A549 (cell line): ENCODE results near the gene PCSK5. TPM values are rescaled to one million over a fixed set of nuclear protein-coding genes. Genes with fewer than 3 reads are reported as not detected.

ENCODE experiments used
- ATAC-seq, 2 experiments: fragments of 200-7000 bp in 1 of 2; fragments of >200 bp in 1 of 2; cut with Nextera tagmentation in 1 of 2; cut with Tn5 transposase in 1 of 2; 3 replicates each; pipeline versions ENCODE4 v1.8.0 to v1.9.1; 2018 to 2020; ENCODE audit warnings: mild to moderate bottlenecking in 1 of 2, moderate library complexity in 1 of 2
- CTCF ChIA-PET: fragments of 300-600 bp; sonication (Branson Sonifier 250); formaldehyde crosslinking; extraction: SDS; loops from one replicate; lab custom pipeline; 2021; ENCODE audit warnings: antibody characterized with exemption, inconsistent platforms; lab: Yijun Ruan, JAX
- POLR2A ChIA-PET: fragments of 350-600 bp; formaldehyde crosslinking; extraction: SDS; loops from one replicate; lab custom pipeline; 2021; ENCODE audit warnings: antibody characterized with exemption, inconsistent platforms; lab: Yijun Ruan, JAX
- DNase-seq, 2 experiments: peaks; one replicate each; pipeline versions ENCODE4 v3.0.0 to v3.0.0-alpha.2; 2011 to 2016; ENCODE audit warnings: low read depth in 1 of 2, low spot score in 1 of 2
- FAIRE-seq: peaks from 2 replicates; lab custom pipeline; 2011; peaks lifted over from hg19 to GRCh38; lab: Jason Lieb, UNC
- H3K27ac ChIP-seq, 2 experiments: fragments of >200 bp; sonication (Bioruptor Twin); formaldehyde crosslinking; 3 replicates each; pipeline ENCODE4 v1.5.1; 2016 to 2017
- H3K4me1 ChIP-seq: fragments of >200 bp; sonication (Bioruptor Twin); formaldehyde crosslinking; 3 replicates; pipeline ENCODE4 v1.6.1; 2016
- H3K4me2 ChIP-seq: fragments of >200 bp; sonication (Bioruptor Twin); formaldehyde crosslinking; 3 replicates; pipeline ENCODE4 v1.6.1; 2016
- H3K4me3 ChIP-seq: fragments of >200 bp; sonication (Bioruptor Twin); formaldehyde crosslinking; 3 replicates; pipeline ENCODE4 v1.5.1; 2016
- H3K9me3 ChIP-seq: fragments of >200 bp; sonication (Bioruptor Twin); formaldehyde crosslinking; 3 replicates; pipeline ENCODE4 v1.6.1; 2016
- ATOH8 ChIP-seq: fragments of 250-450 bp; sonication (Bioruptor Pico); IDR thresholded peaks from 2 replicates; pipeline ENCODE4 v1.5.0; 2020; ENCODE audit warnings: low read depth, mild to moderate bottlenecking, moderate library complexity
- EHF ChIP-seq: fragments of 250-450 bp; sonication (Bioruptor Pico); IDR thresholded peaks from 2 replicates; pipeline ENCODE4 v1.5.0; 2020; ENCODE audit warnings: mild to moderate bottlenecking
- ESRRA ChIP-seq: fragments of 150-350 bp; IDR thresholded peaks from 2 replicates; pipeline ENCODE4 v1.6.1; 2014; ENCODE audit warnings: mild to moderate bottlenecking, low read length, borderline replicate concordance
- FOSB ChIP-seq: fragments of 250-450 bp; sonication (Bioruptor Pico); IDR thresholded peaks from 2 replicates; pipeline ENCODE4 v1.5.0; 2020; ENCODE audit warnings: mild to moderate bottlenecking, moderate library complexity
- FOSL2 ChIP-seq, 2 experiments: fragments of 450-650 bp in 1 of 2; fragments of >200 bp in 1 of 2; sonication (Bioruptor Twin) in 1 of 2; formaldehyde crosslinking; IDR thresholded peaks; 2 replicates each; pipeline versions ENCODE4 v1.5.0 to v1.6.1; 2016 to 2020; ENCODE audit warnings: mild to moderate bottlenecking in 1 of 2, moderate library complexity in 1 of 2
- FOXS1 ChIP-seq: fragments of 250-450 bp; sonication (Bioruptor Pico); IDR thresholded peaks from 2 replicates; pipeline ENCODE4 v1.5.0; 2020; ENCODE audit warnings: mild to moderate bottlenecking, moderate library complexity
- HOXB13 ChIP-seq: fragments of 250-450 bp; sonication (Bioruptor Pico); IDR thresholded peaks from 2 replicates; pipeline ENCODE4 v1.5.0; 2020; ENCODE audit warnings: low read depth, mild to moderate bottlenecking, moderate library complexity
- MAFK ChIP-seq: fragments of 450-650 bp; IDR thresholded peaks from 2 replicates; pipeline ENCODE4 v1.6.1; 2014; ENCODE audit not compliant: partially characterized antibody
- MAZ ChIP-seq: fragments of 150-350 bp; IDR thresholded peaks from 2 replicates; pipeline ENCODE4 v1.6.1; 2014; ENCODE audit warnings: antibody characterized with exemption, low read depth, low read length, borderline replicate concordance
- NR3C1 ChIP-seq: fragments of >200 bp; sonication (Bioruptor Twin); formaldehyde crosslinking; IDR thresholded peaks from 3 replicates; pipeline ENCODE4 v1.6.1; 2017
- PHF8 ChIP-seq: fragments of 200-600 bp; sonication (generic); IDR thresholded peaks from 2 replicates; pipeline ENCODE4 v1.6.1; 2016; ENCODE audit warnings: low read depth, mild to moderate bottlenecking, antibody characterized with exemption, moderate library complexity, borderline replicate concordance
- RAD21 ChIP-seq, 2 experiments: fragments of >200 bp in 1 of 2; sonication (Bioruptor Twin) in 1 of 2; formaldehyde crosslinking in 1 of 2; IDR thresholded peaks in 1 of 2; conservative IDR thresholded peaks in 1 of 2; 2 replicates in 1 of 2; 3 replicates in 1 of 2; pipeline ENCODE4 v1.6.1; 2012 to 2018; ENCODE audit warnings: inconsistent platforms in 1 of 2
- RFX5 ChIP-seq: fragments of 450-650 bp; IDR thresholded peaks from 2 replicates; pipeline ENCODE4 v1.7.1; 2014; ENCODE audit warnings: antibody characterized with exemption, mild to moderate bottlenecking, moderate library complexity
- SMC3 ChIP-seq: fragments of >200 bp; sonication (Bioruptor Twin); formaldehyde crosslinking; IDR thresholded peaks from 3 replicates; pipeline ENCODE4 v1.6.1; 2018; ENCODE audit warnings: inconsistent platforms
- TFCP2L1 ChIP-seq: fragments of 250-450 bp; sonication (Bioruptor Pico); IDR thresholded peaks from 2 replicates; pipeline ENCODE4 v1.5.0; 2021; ENCODE audit warnings: mild to moderate bottlenecking
- TP53 ChIP-seq: fragments of 250-450 bp; sonication (Bioruptor Pico); IDR thresholded peaks from 2 replicates; pipeline ENCODE4 v1.5.0; 2021; ENCODE audit warnings: mild to moderate bottlenecking, moderate library complexity
- USF2 ChIP-seq: fragments of 450-650 bp; IDR thresholded peaks from 2 replicates; pipeline ENCODE4 v1.6.1; 2014; ENCODE audit warnings: antibody characterized with exemption
- WGBS: methylation state at CpG from one replicate; pipeline ENCODE4 v1.1.6; 2017; ENCODE audit errors: missing lambda C conversion rate; 5-methylcytosine and 5-hydroxymethylcytosine counted together
- polyA plus RNA-seq, 4 experiments: library from polyadenylated mRNA; depleted of rRNA in 3 of 4; stranded (reverse); fragments of >200 nt; fragmentation: RNase III in 1 of 4; extraction: RNeasy Plus Mini Kit Qiagen cat#74134 plus additional on column Dnase treatment in 1 of 4; gene quantifications; 2 replicates in 3 of 4; 3 replicates in 1 of 4; pipeline ENCODE4 v1.2.3, GENCODE V29; 2011 to 2017
- TF ChIP-seq, protein P1 (sequence below): fragments of 250-450 bp; sonication (Bioruptor Pico); IDR thresholded peaks from 2 replicates; pipeline ENCODE4 v1.5.0; 2021; ENCODE audit warnings: mild to moderate bottlenecking, moderate library complexity, borderline replicate concordance
- TF ChIP-seq, protein P2 (sequence below): IDR thresholded peaks from 2 replicates; pipeline ENCODE4 v1.6.1; 2012; ENCODE audit warnings: low read depth, borderline replicate concordance

PCSK5 gene
- polyA plus RNA-seq, 2 of the 4 experiments (the other 2 are of a cell fraction) = 1.3 to 6.7 TPM

DNA sequence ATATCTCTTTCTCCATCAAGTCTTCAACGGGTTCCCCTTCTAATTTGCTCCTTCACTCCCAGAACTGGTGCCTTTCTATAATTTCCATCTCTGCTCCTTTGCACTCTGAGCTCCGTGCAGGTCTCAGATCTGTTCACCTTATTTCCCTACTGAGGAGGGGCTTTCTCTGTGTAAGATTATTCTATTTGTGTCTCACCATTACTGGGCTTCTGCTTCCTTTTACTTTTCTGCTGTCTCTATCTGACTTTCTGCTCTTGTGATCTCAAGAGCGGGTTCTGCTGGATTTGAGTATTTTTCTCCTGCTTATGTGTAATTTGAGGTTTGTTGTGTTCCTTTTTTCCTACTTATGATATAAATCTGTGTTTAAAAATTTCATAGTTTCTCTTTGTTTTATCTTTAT, 117.5 kb downstream of the PCSK5 start:
- Histone ChIP-seq H3K4me2 (no peak overlapping the region), H3K27ac (no peak overlapping the region), H3K4me3 (no peak overlapping the region), H3K4me1 (no peaks in the 10 kb centered on the region), H3K9me3 (no peaks in the 10 kb centered on the region)
- 46% methylated on average over 3 of the region's 3 CpGs for WGBS
- ChIA-PET POLR2A (no interaction called here), CTCF (no interaction called here)
- ATAC-seq = no peak
- no peak for FAIRE-seq
- TF ChIP-seq TP53 (CRISPR knock-in tag) (no peak), RAD21 (conservative IDR thresholded peaks at IDR 0.05 in 1 of 2, IDR thresholded peaks at IDR 0.05 in 1 of 2) (no peak), FOXS1 (CRISPR knock-in tag) (no peak)
- no peak for DNase-seq

- H3K4me3 ChIP-seq = no peak overlapping the region
- TF ChIP-seq, protein P1, sequence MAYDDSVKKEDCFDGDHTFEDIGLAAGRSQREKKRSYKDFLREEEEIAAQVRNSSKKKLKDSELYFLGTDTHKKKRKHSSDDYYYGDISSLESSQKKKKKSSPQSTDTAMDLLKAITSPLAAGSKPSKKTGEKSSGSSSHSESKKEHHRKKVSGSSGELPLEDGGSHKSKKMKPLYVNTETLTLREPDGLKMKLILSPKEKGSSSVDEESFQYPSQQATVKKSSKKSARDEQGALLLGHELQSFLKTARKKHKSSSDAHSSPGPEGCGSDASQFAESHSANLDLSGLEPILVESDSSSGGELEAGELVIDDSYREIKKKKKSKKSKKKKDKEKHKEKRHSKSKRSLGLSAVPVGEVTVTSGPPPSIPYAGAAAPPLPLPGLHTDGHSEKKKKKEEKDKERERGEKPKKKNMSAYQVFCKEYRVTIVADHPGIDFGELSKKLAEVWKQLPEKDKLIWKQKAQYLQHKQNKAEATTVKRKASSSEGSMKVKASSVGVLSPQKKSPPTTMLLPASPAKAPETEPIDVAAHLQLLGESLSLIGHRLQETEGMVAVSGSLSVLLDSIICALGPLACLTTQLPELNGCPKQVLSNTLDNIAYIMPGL (CRISPR knock-in tag) = no peak
- TF ChIP-seq MAZ (no peak), TFCP2L1 (CRISPR knock-in tag) (no peak), ESRRA (no peak), EHF (CRISPR knock-in tag) (no peak), NR3C1 (no peak), FOSB (CRISPR knock-in tag) (no peak), FOSL2 (IDR thresholded peaks at IDR 0.05) (no peak), FOSL2 (CRISPR knock-in tag; IDR thresholded peaks at IDR 0.05) (no peak), RFX5 (no peak), USF2 (no peak), PHF8 (no peak), HOXB13 (no peak)
- TF ChIP-seq, all 56 proteins: peak for 0
- WGBS = 41% methylated on average over 2 of the region's 2 CpGs
- H3K4me2 ChIP-seq = no peak overlapping the region
- no peak overlapping the region for H3K27ac ChIP-seq
- FAIRE-seq (no peak), DNase-seq (no peak), ATAC-seq (no peak)
- ChIA-PET CTCF (interaction anchor here (0.7 to 0.8 kb wide), 2 partner anchors 20 to 537 kb away, joined by 4 to 5 read pairs; no protein-coding TSS in a partner anchor), POLR2A (no interaction called here)
- H3K9me3 ChIP-seq = no peaks in the 10 kb centered on the region
- no peaks in the 10 kb centered on the region for H3K4me1 ChIP-seq
These were observed 123.3 kb downstream of the PCSK5 start for GRCh38 chr9:76013809-76014208.

DNA sequence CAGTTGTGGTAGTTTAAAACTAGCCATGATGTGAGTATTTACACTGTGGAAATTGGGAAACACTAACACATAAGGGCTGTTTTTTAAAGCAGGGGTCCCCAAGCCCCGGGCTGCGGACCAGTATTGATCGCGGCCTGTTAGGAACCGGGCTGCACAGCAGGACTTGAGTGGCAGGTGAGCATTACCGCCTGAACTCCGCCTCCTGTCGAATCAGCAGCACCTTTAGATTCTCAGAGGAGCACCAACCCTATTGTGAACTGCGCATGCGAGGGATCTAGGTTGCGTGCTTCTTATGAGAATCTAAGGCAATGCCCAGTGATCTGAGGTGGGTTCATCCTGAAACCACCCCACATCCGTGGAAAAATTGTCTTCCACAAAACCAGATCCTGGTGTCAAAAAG, 127.8 kb downstream of the PCSK5 start:
- FAIRE-seq = no peak
- Histone ChIP-seq H3K4me1 (no peaks in the 10 kb centered on the region), H3K4me2 (no peak overlapping the region)
- CTCF ChIA-PET = no interaction called here
- 72% methylated on average over 12 of the region's 12 CpGs for WGBS
- TF ChIP-seq SMC3 (no peak), MAFK (no peak), RAD21 (conservative IDR thresholded peaks at IDR 0.05 in 1 of 2, IDR thresholded peaks at IDR 0.05 in 1 of 2) (no peak), ATOH8 (no peak), RFX5 (no peak), HOXB13 (no peak)
- TF ChIP-seq, protein P2, sequence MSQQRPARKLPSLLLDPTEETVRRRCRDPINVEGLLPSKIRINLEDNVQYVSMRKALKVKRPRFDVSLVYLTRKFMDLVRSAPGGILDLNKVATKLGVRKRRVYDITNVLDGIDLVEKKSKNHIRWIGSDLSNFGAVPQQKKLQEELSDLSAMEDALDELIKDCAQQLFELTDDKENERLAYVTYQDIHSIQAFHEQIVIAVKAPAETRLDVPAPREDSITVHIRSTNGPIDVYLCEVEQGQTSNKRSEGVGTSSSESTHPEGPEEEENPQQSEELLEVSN = no peak
- TF ChIP-seq, all 56 proteins: peak for 0
- no peaks in the 10 kb centered on the region for H3K9me3 ChIP-seq
- no peak overlapping the region for H3K27ac ChIP-seq
- POLR2A ChIA-PET = no interaction called here
- DNase-seq (no peak), ATAC-seq (no peak)
- no peak overlapping the region for H3K4me3 ChIP-seq
